Measurements from ENCODE around the gene SPACA6. TPM values are rescaled to one million over a fixed set of nuclear protein-coding genes. Genes with fewer than 3 reads are reported as not detected.

Gene SPACA6
- total and polyA plus RNA-seq, 2 experiments from 2014 or later = 7.7 to 8.0 TPM

GRCh38 chr19:51712461-51713081 is 19.4 kb downstream of the SPACA6 start:
- WGBS, 2 experiments (ENCODE audit: low coverage in 1 of 2, low lambda C conversion rate in 2 of 2, missing lambda C conversion rate in 2 of 2) = 39 to 45% methylated on average over 9 of the region's 9 CpGs

DNA sequence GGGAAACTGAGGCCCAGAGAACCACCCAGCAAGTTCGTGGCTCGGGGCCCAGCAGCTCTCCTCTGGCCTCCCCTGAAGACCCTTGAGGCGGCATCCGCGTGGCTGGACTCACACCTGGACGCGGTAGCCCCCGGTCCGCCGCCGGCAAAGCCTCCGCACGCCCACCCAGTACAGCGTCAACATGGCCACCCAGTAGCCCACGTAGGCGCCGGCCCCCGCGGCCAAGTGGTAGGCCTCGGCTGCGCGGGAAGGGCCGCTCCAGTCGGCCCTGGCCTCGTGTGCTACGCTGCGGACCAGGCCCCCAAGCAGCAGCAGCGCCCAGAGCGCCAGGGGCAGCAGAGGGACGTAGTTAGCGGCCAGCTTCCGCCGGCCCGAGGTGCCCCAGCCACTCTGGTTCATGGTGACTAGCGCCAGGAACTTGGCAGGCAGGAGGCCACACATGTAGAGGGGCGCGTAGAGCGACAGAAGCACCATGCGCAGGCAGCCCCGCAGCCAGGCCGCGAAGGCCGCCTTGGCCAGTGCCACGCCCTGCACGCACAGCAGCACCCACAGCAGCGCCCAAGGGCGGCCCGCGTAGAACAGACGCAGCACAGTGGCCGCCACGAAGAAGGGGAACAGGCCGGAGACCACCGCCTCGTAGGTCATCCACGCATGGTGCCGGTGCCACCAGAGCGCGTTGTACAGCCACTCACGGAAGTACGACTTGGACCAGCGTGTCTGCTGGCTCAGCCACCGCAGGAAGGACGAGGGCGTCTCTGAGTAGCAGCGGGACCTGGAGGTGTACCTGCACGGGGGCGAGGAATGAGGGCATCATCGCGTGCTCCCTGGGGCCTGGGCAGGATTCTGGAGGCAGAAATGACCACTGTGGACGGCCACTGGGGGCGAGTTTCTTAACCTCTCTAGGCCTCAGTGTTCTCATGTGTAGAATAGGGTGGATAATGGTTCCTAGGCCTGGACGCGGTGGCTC is 20.5 kb downstream of the SPACA6 start:
- Histone ChIP-seq H3K4me3 (no peak overlapping the region), H3K9ac (no peak overlapping the region), H3K27me3 (replicated peaks; ENCODE audit: insufficient read depth) (peaks cover 2% of the 10 kb centered on the region), H3K36me3 (ENCODE audit: low read depth) (no peaks in the 10 kb centered on the region), H3K79me2 (ENCODE audit: insufficient read depth) (no peaks in the 10 kb centered on the region), H3F3A (ENCODE audit: insufficient read depth) (peaks cover 20% of the 10 kb centered on the region), H4K20me1 (ENCODE audit: insufficient read depth) (no peaks in the 10 kb centered on the region), H3K4me2 (ENCODE audit: unreplicated experiment) (no peak overlapping the region), H2AFZ (no peak overlapping the region), H3K9me2 (ENCODE audit: insufficient read depth) (no peaks in the 10 kb centered on the region), H3K9me3 (ENCODE audit: low read depth) (no peaks in the 10 kb centered on the region), H3K4me1 (ENCODE audit: insufficient read depth) (no peaks in the 10 kb centered on the region; the same call in 1 of the 2 replicates), H3K27ac (no peak overlapping the region)
- DNase-seq = no peak
- WGBS, 2 experiments (ENCODE audit: low coverage in 1 of 2, low lambda C conversion rate in 2 of 2, missing lambda C conversion rate in 2 of 2) = 92% methylated on average over 64 to 74 of the region's 74 CpGs
- TF ChIP-seq EZH2 (IDR thresholded peaks at IDR 0.05; ENCODE audit: insufficient read depth, poor library complexity, severe bottlenecking) = no peak
- TF ChIP-seq EZH2phosphoT487 (IDR thresholded peaks at IDR 0.05; ENCODE audit: insufficient read depth, low read depth) = no peak
- in situ Hi-C loops (cut with MboI) = no loop called here

More at GRCh38 chr19:51712461-51713081, 19.4 kb downstream of the SPACA6 start:
- H3K4me3 ChIP-seq = no peak overlapping the region
- no peaks in the 10 kb centered on the region for H4K20me1 ChIP-seq (ENCODE audit: insufficient read depth)
- no peaks in the 10 kb centered on the region for H3K9me3 ChIP-seq (ENCODE audit: low read depth)
- H3K79me2 ChIP-seq (ENCODE audit: insufficient read depth) = no peaks in the 10 kb centered on the region
- H3K36me3 ChIP-seq (ENCODE audit: low read depth) = 0 out of 2 replicates have a peak, but pooled peaks cover 2% of the 10 kb centered on the region
- H2AFZ ChIP-seq = no peak overlapping the region
- H3K4me1 ChIP-seq (ENCODE audit: insufficient read depth) = no peaks in the 10 kb centered on the region; the same call in 1 of the 2 replicates
- peaks cover 28% of the 10 kb centered on the region for H3F3A ChIP-seq (ENCODE audit: insufficient read depth)
- H3K27me3 ChIP-seq (replicated peaks; ENCODE audit: insufficient read depth) = no peaks in the 10 kb centered on the region
- no peak overlapping the region for H3K4me2 ChIP-seq (ENCODE audit: unreplicated experiment)
- H3K9ac ChIP-seq = no peak overlapping the region
- no peak for TF ChIP-seq EZH2phosphoT487 (IDR thresholded peaks at IDR 0.05; ENCODE audit: insufficient read depth, low read depth)
- TF ChIP-seq EZH2 (IDR thresholded peaks at IDR 0.05; ENCODE audit: insufficient read depth, poor library complexity, severe bottlenecking) = no peak
- DNase-seq = peak; percentile 52
- no peak overlapping the region for H3K27ac ChIP-seq
- in situ Hi-C loops (cut with MboI) = no loop called here
- no peaks in the 10 kb centered on the region for H3K9me2 ChIP-seq (ENCODE audit: insufficient read depth)

- DNase-seq = peak; percentile 45
- H3K9me3 ChIP-seq (ENCODE audit: low read depth) = no peaks in the 10 kb centered on the region
- no peak overlapping the region for H3K4me3 ChIP-seq
- no peaks in the 10 kb centered on the region for H3K79me2 ChIP-seq (ENCODE audit: insufficient read depth)
- H3K27ac ChIP-seq = no peak overlapping the region
- peaks cover 16% of the 10 kb centered on the region for H3F3A ChIP-seq (ENCODE audit: insufficient read depth)
- no peaks in the 10 kb centered on the region; the same call in 1 of the 2 replicates for H3K4me1 ChIP-seq (ENCODE audit: insufficient read depth)
- in situ Hi-C loops (cut with MboI) = no loop called here
- H3K9me2 ChIP-seq (ENCODE audit: insufficient read depth) = no peaks in the 10 kb centered on the region
- H3K4me2 ChIP-seq (ENCODE audit: unreplicated experiment) = no peak overlapping the region
- H4K20me1 ChIP-seq (ENCODE audit: insufficient read depth) = no peaks in the 10 kb centered on the region
- 2% methylated on average over 3 of the region's 3 CpGs for WGBS, 2 experiments (ENCODE audit: low coverage in 1 of 2, low lambda C conversion rate in 2 of 2, missing lambda C conversion rate in 2 of 2)
- no peak for TF ChIP-seq EZH2phosphoT487 (IDR thresholded peaks at IDR 0.05; ENCODE audit: insufficient read depth, low read depth)
- TF ChIP-seq EZH2 (IDR thresholded peaks at IDR 0.05; ENCODE audit: insufficient read depth, poor library complexity, severe bottlenecking) = no peak
- peaks cover 12% of the 10 kb centered on the region for H3K27me3 ChIP-seq (replicated peaks; ENCODE audit: insufficient read depth)
- H3K9ac ChIP-seq = no peak overlapping the region
- no peaks in the 10 kb centered on the region for H3K36me3 ChIP-seq (ENCODE audit: low read depth)
- no peak overlapping the region for H2AFZ ChIP-seq
Observed at GRCh38 chr19:51714848-51715247, 21.7 kb downstream of the SPACA6 start.

- peaks cover 21% of the 10 kb centered on the region for H3K27me3 ChIP-seq (replicated peaks; ENCODE audit: insufficient read depth)
- 46 to 62% methylated on average over 3 of the region's 3 CpGs for WGBS, 2 experiments (ENCODE audit: low coverage in 1 of 2, low lambda C conversion rate in 2 of 2, missing lambda C conversion rate in 2 of 2)
- no peaks in the 10 kb centered on the region for H3K9me2 ChIP-seq (ENCODE audit: insufficient read depth)
- H3K79me2 ChIP-seq (ENCODE audit: insufficient read depth) = no peaks in the 10 kb centered on the region
- no peaks in the 10 kb centered on the region for H3K4me1 ChIP-seq (ENCODE audit: insufficient read depth)
- no peak for DNase-seq
- no peak for TF ChIP-seq EZH2 (IDR thresholded peaks at IDR 0.05; ENCODE audit: insufficient read depth, poor library complexity, severe bottlenecking)
- TF ChIP-seq EZH2phosphoT487 (IDR thresholded peaks at IDR 0.05; ENCODE audit: insufficient read depth, low read depth) = no peak
- in situ Hi-C loops (cut with MboI) = no loop called here
- no peak overlapping the region for H3K9ac ChIP-seq
- no peaks in the 10 kb centered on the region for H4K20me1 ChIP-seq (ENCODE audit: insufficient read depth)
- H3K4me2 ChIP-seq (ENCODE audit: unreplicated experiment) = no peak overlapping the region
- H2AFZ ChIP-seq = no peak overlapping the region
- H3F3A ChIP-seq (ENCODE audit: insufficient read depth) = peaks cover 8% of the 10 kb centered on the region; the same call in 1 of the 2 replicates
- H3K9me3 ChIP-seq (ENCODE audit: low read depth) = no peaks in the 10 kb centered on the region
- no peak overlapping the region for H3K27ac ChIP-seq
- H3K4me3 ChIP-seq = no peak overlapping the region
- H3K36me3 ChIP-seq (ENCODE audit: low read depth) = no peaks in the 10 kb centered on the region
Observed at GRCh38 chr19:51715850-51716249, 22.7 kb downstream of the SPACA6 start.
